ENCODE measurements around the gene RAD51B.
"Not testable (repeated sequence)": the region's sequence is repeated elsewhere in the genome, so short reads cannot be mapped to it uniquely, and the experiment has no call there.

RAD51B gene

GRCh38 chr14:68214431-68214830 lies 394.9 kb downstream of the RAD51B start:
- DNase-seq (ENCODE audit: low read depth) = no peak

- DNase-seq (ENCODE audit: low read depth) = no peak
Observed at GRCh38 chr14:68215629-68216028, 396.1 kb downstream of the RAD51B start.

GRCh38 chr14:68216079-68216478 lies 396.5 kb downstream of the RAD51B start:
- no peak for DNase-seq (ENCODE audit: low read depth)

- no peak for DNase-seq (ENCODE audit: low read depth)
Observed at GRCh38 chr14:68216957-68217356, 397.4 kb downstream of the RAD51B start.

GRCh38 chr14:68217791-68218340 lies 398.3 kb downstream of the RAD51B start:
- no peak for DNase-seq (ENCODE audit: low read depth)

GRCh38 chr14:68219407-68219806 lies 399.8 kb downstream of the RAD51B start:
- DNase-seq (ENCODE audit: low read depth) = no peak

GRCh38 chr14:68221046-68221445 lies 401.5 kb downstream of the RAD51B start:
- DNase-seq (ENCODE audit: low read depth) = not testable (repeated sequence)

GRCh38 chr14:68222154-68222553 lies 402.6 kb downstream of the RAD51B start:
- DNase-seq (ENCODE audit: low read depth) = no peak

GRCh38 chr14:68222726-68223125 lies 403.1 kb downstream of the RAD51B start:
- no peak for DNase-seq (ENCODE audit: low read depth)

GRCh38 chr14:68223631-68224030 lies 404.1 kb downstream of the RAD51B start:
- DNase-seq (ENCODE audit: low read depth) = no peak

GRCh38 chr14:68225321-68225720 lies 405.7 kb downstream of the RAD51B start:
- DNase-seq (ENCODE audit: low read depth) = no peak

GRCh38 chr14:68226523-68226922 lies 406.9 kb downstream of the RAD51B start:
- no peak for DNase-seq (ENCODE audit: low read depth)

- no peak for DNase-seq (ENCODE audit: low read depth)
Observed at GRCh38 chr14:68228656-68229055, 409.1 kb downstream of the RAD51B start.

- DNase-seq (ENCODE audit: low read depth) = no peak
Observed at GRCh38 chr14:68229423-68230100, 410.0 kb downstream of the RAD51B start.

GRCh38 chr14:68230202-68230949 lies 410.8 kb downstream of the RAD51B start:
- no peak for DNase-seq (ENCODE audit: low read depth)

GRCh38 chr14:68230950-68231717 lies 411.6 kb downstream of the RAD51B start:
- DNase-seq (ENCODE audit: low read depth) = no peak

GRCh38 chr14:68231898-68232297 lies 412.3 kb downstream of the RAD51B start:
- no peak for DNase-seq (ENCODE audit: low read depth)

- no peak for DNase-seq (ENCODE audit: low read depth)
Observed at GRCh38 chr14:68232300-68233055, 412.9 kb downstream of the RAD51B start.

GRCh38 chr14:68233101-68233784 lies 413.7 kb downstream of the RAD51B start:
- no peak for DNase-seq (ENCODE audit: low read depth)

GRCh38 chr14:68234101-68234905 lies 414.7 kb downstream of the RAD51B start:
- DNase-seq (ENCODE audit: low read depth) = no peak
